ENCODE results near the gene PSMA7. TPM values are rescaled to one million over a fixed set of nuclear protein-coding genes. Genes with fewer than 3 reads are reported as not detected.

The PSMA7 gene
- total and polyA plus RNA-seq, 9 donors, result 105 to 214 (median 168) TPM

GRCh38 chr20:62172666-62173065, 29.5 kb upstream of the PSMA7 start:
- Histone ChIP-seq H3K9me3 (no peaks in the 10 kb centered on the region), H3K4me3 (no peak overlapping the region), H3K4me1 (ENCODE audit: insufficient read depth) (no peaks in the 10 kb centered on the region), H3K36me3 (no peaks in the 10 kb centered on the region), H3K27ac (no peak overlapping the region), H3K27me3 (no peaks in the 10 kb centered on the region)
- TF ChIP-seq EP300 (IDR thresholded peaks at IDR 0.05), result no peak
- TF ChIP-seq CTCF (IDR thresholded peaks at IDR 0.05), result no peak
- no peak for TF ChIP-seq POLR2A (IDR thresholded peaks at IDR 0.05)
- DNase-seq, result no peak
- WGBS, 3 donors, result 93 to 96% (median 93%) methylated on average over 14 to 18 of the region's 18 CpGs
- intact Hi-C loops (cut with DNase I), result no loop called here

- H3K9me3 ChIP-seq, result no peaks in the 10 kb centered on the region
- no peak overlapping the region for H3K27ac ChIP-seq
- intact Hi-C loops (cut with DNase I), result no loop called here
- TF ChIP-seq POLR2A (IDR thresholded peaks at IDR 0.05) (no peak), EP300 (IDR thresholded peaks at IDR 0.05) (no peak), CTCF (IDR thresholded peaks at IDR 0.05) (no peak)
- WGBS, 3 donors, result 85 to 86% (median 85%) methylated on average over 8 of the region's 8 CpGs
- no peaks in the 10 kb centered on the region for H3K4me1 ChIP-seq (ENCODE audit: insufficient read depth)
- DNase-seq, result no peak
- no peaks in the 10 kb centered on the region for H3K27me3 ChIP-seq
- H3K4me3 ChIP-seq, result no peak overlapping the region
- no peaks in the 10 kb centered on the region for H3K36me3 ChIP-seq
These were observed 28.1 kb upstream of the PSMA7 start for GRCh38 chr20:62171245-62171644.

GRCh38 chr20:62170536-62170935, 27.3 kb upstream of the PSMA7 start:
- no peaks in the 10 kb centered on the region for H3K4me1 ChIP-seq (ENCODE audit: insufficient read depth)
- WGBS, 3 donors, result 88 to 96% (median 91%) methylated on average over 9 of the region's 9 CpGs
- no peak overlapping the region for H3K4me3 ChIP-seq
- no peak for TF ChIP-seq CTCF (IDR thresholded peaks at IDR 0.05)
- no peak for TF ChIP-seq EP300 (IDR thresholded peaks at IDR 0.05)
- no peak for TF ChIP-seq POLR2A (IDR thresholded peaks at IDR 0.05)
- no peaks in the 10 kb centered on the region for H3K36me3 ChIP-seq
- no peaks in the 10 kb centered on the region for H3K27me3 ChIP-seq
- intact Hi-C loops (cut with DNase I), result no loop called here
- no peak for DNase-seq
- no peaks in the 10 kb centered on the region for H3K9me3 ChIP-seq
- no peak overlapping the region for H3K27ac ChIP-seq

GRCh38 chr20:62168890-62169435, 25.8 kb upstream of the PSMA7 start:
- Histone ChIP-seq H3K4me3 (no peak overlapping the region), H3K4me1 (ENCODE audit: insufficient read depth) (no peaks in the 10 kb centered on the region), H3K27me3 (no peaks in the 10 kb centered on the region), H3K36me3 (no peaks in the 10 kb centered on the region), H3K9me3 (no peaks in the 10 kb centered on the region), H3K27ac (no peak overlapping the region)
- intact Hi-C loops (cut with DNase I), result no loop called here
- no peak for TF ChIP-seq EP300 (IDR thresholded peaks at IDR 0.05)
- TF ChIP-seq POLR2A (IDR thresholded peaks at IDR 0.05), result no peak
- no peak for TF ChIP-seq CTCF (IDR thresholded peaks at IDR 0.05)
- no peak for DNase-seq
- WGBS, 3 donors, result 91 to 94% (median 94%) methylated on average over 23 of the region's 23 CpGs

Measured in ovary (tissue), 9 donors.